HG03571 (cell line): Measurements from ENCODE around the gene SUCO.
A peak's percentile ranks its signal among the peaks of the same experiment; 100 is the strongest.
"Not testable (repeated sequence)": the region's sequence is repeated elsewhere in the genome, so short reads cannot be mapped to it uniquely, and the experiment has no call there.

Source experiments
- ATAC-seq: cut with Tn5 transposase; IDR thresholded peaks from one replicate; pipeline ENCODE4 v1.9.1; 2021; ENCODE audit not compliant: unreplicated experiment

Gene SUCO

GRCh38 chr1:172532700-172533512 lies at the start of gene SUCO:
SUCO (plus strand) TSS chr1:172533150; CDS start chr1:172533436, 286 bp downstream.
- ATAC-seq: peak; percentile 85

- no peak for ATAC-seq
Observed at GRCh38 chr1:172483448-172483847, 49.5 kb upstream of the SUCO start.

GRCh38 chr1:172484252-172484651 lies 48.7 kb upstream of the SUCO start:
- no peak for ATAC-seq

- ATAC-seq: no peak
Observed at GRCh38 chr1:172485626-172486025, 47.3 kb upstream of the SUCO start.

GRCh38 chr1:172486805-172487454 lies 46.0 kb upstream of the SUCO start:
- no peak for ATAC-seq

- no peak for ATAC-seq
Observed at GRCh38 chr1:172487550-172487949, 45.4 kb upstream of the SUCO start.

- no peak for ATAC-seq
Observed at GRCh38 chr1:172488393-172488792, 44.6 kb upstream of the SUCO start.

GRCh38 chr1:172489847-172490246 lies 43.1 kb upstream of the SUCO start:
- no peak for ATAC-seq

- ATAC-seq: no peak
Observed at GRCh38 chr1:172492421-172492820, 40.5 kb upstream of the SUCO start.

GRCh38 chr1:172494166-172494565 lies 38.8 kb upstream of the SUCO start:
- ATAC-seq: no peak

GRCh38 chr1:172496127-172496526 lies 36.8 kb upstream of the SUCO start:
- not testable (repeated sequence) for ATAC-seq

GRCh38 chr1:172496678-172497077 lies 36.3 kb upstream of the SUCO start:
- ATAC-seq: no peak

GRCh38 chr1:172497230-172497629 lies 35.7 kb upstream of the SUCO start:
- no peak for ATAC-seq

GRCh38 chr1:172498857-172499256 lies 34.1 kb upstream of the SUCO start:
- ATAC-seq: no peak

- ATAC-seq: no peak
Observed at GRCh38 chr1:172499636-172500141, 33.3 kb upstream of the SUCO start.

GRCh38 chr1:172500207-172500606 lies 32.7 kb upstream of the SUCO start:
- no peak for ATAC-seq

- ATAC-seq: no peak
Observed at GRCh38 chr1:172507741-172508140, 25.2 kb upstream of the SUCO start.

GRCh38 chr1:172510479-172510878 lies 22.5 kb upstream of the SUCO start:
- ATAC-seq: no peak

GRCh38 chr1:172512591-172512990 lies 20.4 kb upstream of the SUCO start:
- no peak for ATAC-seq

- no peak for ATAC-seq
Observed at GRCh38 chr1:172513479-172513878, 19.5 kb upstream of the SUCO start.

GRCh38 chr1:172514108-172514507 lies 18.8 kb upstream of the SUCO start:
- ATAC-seq: no peak

GRCh38 chr1:172515436-172515835 lies 17.5 kb upstream of the SUCO start:
- no peak for ATAC-seq
